ENCODE results near the gene PAMR1. TPM values are rescaled to one million over a fixed set of nuclear protein-coding genes. Genes with fewer than 3 reads are reported as not detected.

Gene PAMR1
- total RNA-seq, 4 donors from 2014 or later, result 4.0 to 13.5 (median 10.4) TPM

GRCh38 chr11:35436581-35437250 is 88.7 kb downstream of the PAMR1 start:
- intact Hi-C loops (cut with DNase I; ENCODE audit: low total_unique reads), result no loop called here
- no peaks in the 10 kb centered on the region for H3K36me3 ChIP-seq
- no peak overlapping the region for H3K4me3 ChIP-seq
- in situ Hi-C loops (cut with MboI; ENCODE audit: low pct_ligation_motif_present in 1 of 4, low pct_unique_long_range_greater_than_20kb in 1 of 4, low sequenced_read_pairs in 3 of 4), result no loop called here
- no peaks in the 10 kb centered on the region for H3K9me3 ChIP-seq
- 96% methylated on average over 2 of the region's 2 CpGs; no CpG with 5 or more reads in 1 of the 2 donors for WGBS, 2 donors (ENCODE audit: low coverage in 1 of 2)
- no peak overlapping the region for H3K27ac ChIP-seq
- TF ChIP-seq POLR2A (IDR thresholded peaks at IDR 0.05) (no peak), EP300 (IDR thresholded peaks at IDR 0.05; ENCODE audit: low read depth) (no peak), POLR2AphosphoS5 (IDR thresholded peaks at IDR 0.05) (no peak), CTCF (IDR thresholded peaks at IDR 0.05) (no peak)
- H3K4me1 ChIP-seq, result no peaks in the 10 kb centered on the region
- DNase-seq, result no peak
- peaks cover 25% of the 10 kb centered on the region for H3K27me3 ChIP-seq

- Histone ChIP-seq H3K9me3 (no peaks in the 10 kb centered on the region), H3K27me3 (peaks cover 11% of the 10 kb centered on the region), H3K4me1 (no peaks in the 10 kb centered on the region), H3K27ac (no peak overlapping the region), H3K36me3 (no peaks in the 10 kb centered on the region), H3K4me3 (no peak overlapping the region)
- 55 to 72% methylated on average over 3 of the region's 3 CpGs for WGBS, 2 donors (ENCODE audit: low coverage in 1 of 2)
- no peak for DNase-seq
- in situ Hi-C loops (cut with MboI; ENCODE audit: low pct_ligation_motif_present in 1 of 4, low pct_unique_long_range_greater_than_20kb in 1 of 4, low sequenced_read_pairs in 3 of 4) (no loop called here), intact Hi-C loops (cut with DNase I; ENCODE audit: low total_unique reads) (no loop called here)
- TF ChIP-seq POLR2AphosphoS5 (IDR thresholded peaks at IDR 0.05) (no peak), EP300 (IDR thresholded peaks at IDR 0.05; ENCODE audit: low read depth) (no peak), CTCF (IDR thresholded peaks at IDR 0.05) (no peak), POLR2A (IDR thresholded peaks at IDR 0.05) (no peak)
Observed at GRCh38 chr11:35433588-35433987, 91.8 kb downstream of the PAMR1 start.

GRCh38 chr11:35432464-35432863 is 93.0 kb downstream of the PAMR1 start:
- no peaks in the 10 kb centered on the region for H3K9me3 ChIP-seq
- TF ChIP-seq POLR2AphosphoS5 (IDR thresholded peaks at IDR 0.05) (no peak), POLR2A (IDR thresholded peaks at IDR 0.05) (no peak), CTCF (IDR thresholded peaks at IDR 0.05) (no peak), EP300 (IDR thresholded peaks at IDR 0.05; ENCODE audit: low read depth) (no peak)
- H3K36me3 ChIP-seq, result no peaks in the 10 kb centered on the region
- no peak overlapping the region for H3K4me3 ChIP-seq
- intact Hi-C loops (cut with DNase I; ENCODE audit: low total_unique reads), result no loop called here
- H3K27ac ChIP-seq, result no peak overlapping the region
- DNase-seq, result no peak
- H3K27me3 ChIP-seq, result peaks cover 7% of the 10 kb centered on the region
- WGBS, 2 donors (ENCODE audit: low coverage in 1 of 2), result 60 to 96% methylated on average over 1 to 12 of the region's 14 CpGs
- H3K4me1 ChIP-seq, result no peaks in the 10 kb centered on the region
- in situ Hi-C loops (cut with MboI; ENCODE audit: low pct_ligation_motif_present in 1 of 4, low pct_unique_long_range_greater_than_20kb in 1 of 4, low sequenced_read_pairs in 3 of 4), result no loop called here

GRCh38 chr11:35427071-35427470 is 98.3 kb downstream of the PAMR1 start:
- no peak for DNase-seq
- Histone ChIP-seq H3K36me3 (no peaks in the 10 kb centered on the region), H3K27me3 (peaks cover 36% of the 10 kb centered on the region), H3K9me3 (no peaks in the 10 kb centered on the region), H3K4me1 (no peaks in the 10 kb centered on the region), H3K27ac (no peak overlapping the region), H3K4me3 (no peak overlapping the region)
- intact Hi-C loops (cut with DNase I; ENCODE audit: low total_unique reads) (no loop called here), in situ Hi-C loops (cut with MboI; ENCODE audit: low pct_ligation_motif_present in 1 of 4, low pct_unique_long_range_greater_than_20kb in 1 of 4, low sequenced_read_pairs in 3 of 4) (no loop called here)
- WGBS, 2 donors (ENCODE audit: low coverage in 1 of 2), result 38% methylated on average over 1 to 3 of the region's 3 CpGs
- TF ChIP-seq EP300 (IDR thresholded peaks at IDR 0.05; ENCODE audit: low read depth) (no peak), CTCF (IDR thresholded peaks at IDR 0.05) (no peak)
